Thyroid gland (tissue), 4 donors: ENCODE data around the gene KCNJ6.

ENCODE experiments used
- CTCF ChIP-seq, 6 experiments: fragments of 200-600 bp in 3 of 6; fragments of 450-650 bp in 3 of 6; sonication (generic) in 3 of 6; IDR thresholded peaks; one replicate each; pipeline ENCODE4 v1.5.1; 2016 to 2019; ENCODE audit warnings: antibody characterized with exemption in 6 of 6, mild to moderate bottlenecking in 2 of 6, inconsistent platforms in 1 of 6, moderate library complexity in 1 of 6
- POLR2A ChIP-seq, 2 donors: fragments of 450-650 bp; IDR thresholded peaks; one replicate each; pipeline ENCODE4 v1.6.1; 2017; ENCODE audit warnings: antibody characterized with exemption in 2 of 2, mild to moderate bottlenecking in 2 of 2, moderate library complexity in 1 of 2

- TF ChIP-seq CTCF (IDR thresholded peaks at IDR 0.05) (no peak), POLR2A (IDR thresholded peaks at IDR 0.05) (no peak)
Observed at GRCh38 chr21:37939251-37939650, 23.0 kb upstream of the KCNJ6 start.
